NAMALWA (cell line): ENCODE results near the gene ZDHHC11B.
"Not testable (repeated sequence)": the region's sequence is repeated elsewhere in the genome, so short reads cannot be mapped to it uniquely, and the experiment has no call there.

Experiments
- DNase-seq: peaks from one replicate; pipeline ENCODE4 v3.0.0-alpha.2; 2015; ENCODE audit warnings: low spot score

The ZDHHC11B gene

DNA sequence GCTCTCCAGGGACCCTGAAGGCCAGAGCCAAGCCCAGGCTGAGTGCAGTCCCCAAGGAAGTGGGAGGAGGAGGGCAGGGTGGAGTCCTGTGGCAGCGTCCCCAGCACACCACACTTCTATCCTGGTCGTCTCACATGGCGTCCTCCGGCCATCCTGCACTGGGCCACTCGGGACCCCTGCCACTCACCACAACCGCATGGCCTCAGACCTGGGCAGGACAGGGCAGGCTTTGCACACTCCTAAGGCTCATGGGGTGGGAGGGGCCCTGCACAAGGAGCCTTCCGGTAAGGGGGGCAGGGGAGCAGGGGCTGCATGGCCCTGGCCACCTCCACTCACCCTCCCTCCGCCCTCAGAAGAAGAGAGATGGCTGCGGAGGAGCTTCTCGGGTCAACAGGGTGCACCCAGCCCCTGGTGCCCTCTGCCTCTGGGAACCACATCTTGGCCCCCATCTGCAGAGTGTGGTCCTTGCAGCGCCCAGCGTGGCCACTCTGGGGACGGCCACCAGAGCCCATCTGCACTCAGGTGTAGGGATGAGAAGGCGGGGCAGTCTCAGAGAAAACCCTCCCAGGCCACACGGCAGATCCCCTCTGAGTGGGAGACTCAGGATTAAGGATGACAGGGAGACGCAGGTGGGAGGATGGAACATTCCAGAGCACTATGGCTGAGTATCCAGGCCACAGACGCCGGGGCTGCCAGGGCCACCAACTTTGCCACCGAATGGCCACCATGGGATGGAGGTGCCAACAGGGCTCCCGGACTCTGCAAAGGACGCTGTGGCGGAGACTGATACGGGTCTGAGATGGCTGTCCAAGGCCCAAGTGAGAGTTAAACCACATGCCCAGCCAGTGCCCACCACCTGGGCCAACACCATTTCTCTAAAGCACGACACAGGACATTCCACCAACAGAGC is 99.0 kb downstream of the ZDHHC11B start:
- DNase-seq: no peak

DNA sequence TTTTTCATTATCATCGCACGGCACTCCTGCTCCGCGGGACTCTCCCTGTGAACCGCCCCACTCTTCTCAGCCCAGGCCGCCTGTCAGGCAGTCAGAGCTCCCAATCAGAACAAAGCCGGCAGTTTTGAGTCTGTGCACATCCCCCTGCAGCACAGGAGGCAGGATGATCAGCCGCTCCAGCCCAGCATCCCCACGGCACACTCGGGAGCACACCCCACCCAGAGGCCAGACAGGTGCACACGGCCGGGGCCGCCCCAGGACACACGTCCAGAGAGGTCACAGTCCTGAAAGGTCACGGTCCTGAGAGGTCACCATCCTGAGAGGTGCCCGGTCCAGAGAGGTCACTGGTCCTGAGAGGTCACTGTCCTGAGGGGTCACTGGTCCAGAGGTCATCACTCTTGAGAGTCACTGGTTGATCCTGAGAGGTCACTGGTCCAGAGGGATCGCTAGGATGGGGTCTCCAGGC is 99.7 kb downstream of the ZDHHC11B start:
- DNase-seq: no peak

DNA sequence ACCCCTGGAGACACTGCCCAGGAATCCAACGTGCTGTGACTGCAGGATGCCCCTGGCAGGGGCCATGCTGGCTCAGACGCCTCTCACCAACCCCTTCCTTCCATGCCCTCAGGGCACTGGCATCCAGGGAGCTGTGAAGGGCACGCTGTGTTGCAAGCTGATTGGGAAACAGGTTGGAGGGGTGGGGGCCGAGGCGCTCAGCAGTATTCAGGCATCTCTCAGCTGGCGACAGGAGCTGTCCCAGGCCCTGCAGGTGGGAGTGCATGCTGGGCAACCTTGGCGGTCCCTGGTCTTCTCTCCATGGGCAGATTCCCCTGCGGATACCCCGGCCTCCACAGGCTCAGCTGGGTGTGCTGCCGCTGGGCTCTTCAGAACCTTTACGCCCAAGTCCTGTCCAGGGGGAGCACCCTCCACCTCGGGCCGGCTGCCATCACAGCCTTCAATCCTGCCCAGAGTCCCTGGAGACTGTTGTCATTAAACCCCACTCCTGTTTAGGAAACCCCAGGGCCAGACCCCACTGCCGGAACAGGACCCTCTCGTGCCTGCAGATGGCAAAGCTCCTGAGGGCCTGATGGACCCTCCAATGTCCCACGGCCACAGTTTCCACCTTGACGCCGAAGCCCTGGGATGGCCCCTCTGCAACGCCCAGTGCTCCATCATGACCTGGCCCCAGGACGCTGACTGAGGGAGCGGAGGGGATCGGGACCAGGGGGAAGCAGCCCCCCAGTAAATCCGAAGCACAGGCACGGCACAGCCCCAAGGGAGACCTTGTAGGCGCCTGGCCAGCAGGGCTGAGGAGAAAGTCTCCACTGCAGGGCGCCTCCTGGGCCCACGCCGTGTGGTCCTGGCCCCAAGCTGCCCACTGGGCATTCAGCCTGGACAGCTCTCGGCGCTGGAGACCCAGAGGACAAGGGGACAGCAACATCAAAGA is 100.7 kb downstream of the ZDHHC11B start:
- no peak for DNase-seq

DNA sequence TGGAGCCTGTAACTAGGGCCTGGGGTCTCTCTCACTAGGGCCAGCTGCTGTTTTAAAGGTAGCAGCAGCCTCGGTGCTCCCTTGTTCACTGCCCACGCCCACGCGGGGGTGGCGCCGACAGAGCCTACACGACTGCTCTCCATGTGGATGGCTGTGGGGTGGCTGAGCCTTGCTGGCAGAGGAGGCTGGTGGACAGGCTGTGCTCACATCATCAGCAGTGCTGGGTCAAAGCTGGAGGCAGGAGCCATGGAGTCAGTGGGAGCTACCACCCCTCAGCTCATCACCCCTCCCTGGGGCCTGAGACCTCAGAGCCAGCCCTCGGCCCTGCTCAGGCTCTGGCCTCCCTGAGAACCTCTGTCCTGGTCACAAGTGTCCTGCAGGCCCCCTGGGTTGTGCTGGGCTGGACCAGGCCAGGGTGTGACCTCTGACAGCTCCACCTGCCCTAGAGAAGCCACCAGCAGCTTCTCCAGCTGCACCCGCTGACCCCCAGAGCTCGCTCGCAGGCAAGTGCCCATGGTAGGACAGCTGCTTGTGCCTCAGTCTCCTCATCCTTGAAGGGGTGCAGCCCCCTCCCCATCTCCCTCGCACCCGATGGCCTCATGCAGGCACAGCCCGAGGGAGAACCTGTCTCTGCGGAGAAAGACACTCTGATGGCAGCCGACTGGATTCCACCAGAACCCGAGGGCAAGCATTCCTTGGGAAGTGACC is 101.7 kb downstream of the ZDHHC11B start:
- not testable (repeated sequence) for DNase-seq

DNA sequence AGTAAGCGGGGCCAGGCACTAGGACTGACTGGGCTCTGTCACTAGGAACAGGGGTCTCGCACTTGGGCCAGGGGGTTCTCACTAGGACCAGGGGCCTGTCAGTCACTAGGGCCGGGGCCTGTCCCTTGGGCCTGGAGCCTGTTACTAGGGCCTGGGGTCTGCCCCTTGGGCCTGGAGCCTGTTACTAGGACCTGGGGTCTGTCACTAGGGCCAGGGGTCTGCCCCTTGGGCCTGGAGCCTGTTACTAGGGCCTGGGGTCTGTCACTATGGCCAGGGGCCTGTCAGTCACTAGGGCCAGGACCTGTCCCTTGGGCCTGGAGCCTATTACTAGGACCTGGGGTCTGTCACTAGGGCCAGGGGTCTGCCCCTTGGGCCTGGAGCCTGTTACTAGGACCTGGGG is 102.3 kb downstream of the ZDHHC11B start:
- not testable (repeated sequence) for DNase-seq

DNA sequence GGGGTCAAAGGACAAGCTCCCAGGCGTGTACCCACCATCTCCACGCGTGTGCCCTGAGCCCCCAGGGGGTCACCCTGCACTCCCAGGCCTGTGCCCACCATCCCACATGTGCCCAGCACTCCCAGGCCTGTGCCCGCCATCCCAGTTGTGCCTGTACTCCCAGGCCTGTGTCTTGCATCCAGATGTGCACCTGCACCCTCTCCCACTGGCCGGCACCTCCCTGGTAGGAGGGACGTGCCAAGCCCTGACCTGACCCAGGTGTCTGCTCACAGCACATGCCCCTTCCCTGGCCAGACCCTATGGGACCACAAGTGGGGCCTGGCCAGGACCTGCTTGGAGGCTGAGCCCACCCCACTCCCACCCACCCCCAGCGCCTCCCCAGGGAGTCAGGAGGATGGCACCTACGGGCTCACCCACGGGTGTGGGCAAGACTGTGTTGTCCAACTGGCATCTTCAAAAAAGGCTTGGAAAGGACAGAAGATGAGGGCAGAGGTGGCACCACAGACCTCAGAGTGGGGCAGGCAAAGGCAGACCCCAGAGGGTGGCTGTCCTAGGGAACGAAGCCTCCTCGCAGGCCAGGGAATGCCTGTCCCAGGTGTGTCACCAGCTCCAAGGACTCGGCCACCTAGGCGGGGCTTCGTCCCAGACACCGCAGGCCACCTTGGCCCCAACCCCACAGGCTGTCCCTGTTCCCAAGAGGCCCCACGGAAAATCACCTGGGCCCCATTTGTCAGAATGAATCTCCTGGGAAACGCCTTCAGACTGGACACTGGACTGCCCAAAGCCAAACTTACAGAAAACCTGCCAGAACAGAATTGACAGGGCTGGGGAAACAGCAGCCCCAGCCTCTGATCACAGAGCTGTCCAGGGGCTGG is 103.0 kb downstream of the ZDHHC11B start:
- not testable (repeated sequence) for DNase-seq

DNA sequence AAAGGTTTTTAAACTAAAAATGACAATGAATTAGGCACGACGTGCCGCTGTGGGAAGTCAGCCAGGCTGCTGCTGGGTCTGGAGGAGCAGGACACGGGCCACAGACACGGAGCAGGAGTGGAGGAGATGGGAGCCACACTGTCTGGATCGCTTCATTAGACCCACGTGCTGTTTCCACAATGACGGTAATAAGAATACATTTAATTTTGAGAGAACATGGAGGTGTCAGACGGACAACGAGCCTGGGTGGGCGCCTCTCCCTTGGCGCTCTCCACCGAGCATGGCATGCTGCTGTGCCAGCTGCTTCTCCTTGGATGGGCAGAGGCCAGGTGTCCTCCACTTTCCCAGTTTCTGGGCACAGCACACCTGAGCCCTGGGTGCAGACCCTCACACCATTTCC is 103.7 kb downstream of the ZDHHC11B start:
- DNase-seq: not testable (repeated sequence)

DNA sequence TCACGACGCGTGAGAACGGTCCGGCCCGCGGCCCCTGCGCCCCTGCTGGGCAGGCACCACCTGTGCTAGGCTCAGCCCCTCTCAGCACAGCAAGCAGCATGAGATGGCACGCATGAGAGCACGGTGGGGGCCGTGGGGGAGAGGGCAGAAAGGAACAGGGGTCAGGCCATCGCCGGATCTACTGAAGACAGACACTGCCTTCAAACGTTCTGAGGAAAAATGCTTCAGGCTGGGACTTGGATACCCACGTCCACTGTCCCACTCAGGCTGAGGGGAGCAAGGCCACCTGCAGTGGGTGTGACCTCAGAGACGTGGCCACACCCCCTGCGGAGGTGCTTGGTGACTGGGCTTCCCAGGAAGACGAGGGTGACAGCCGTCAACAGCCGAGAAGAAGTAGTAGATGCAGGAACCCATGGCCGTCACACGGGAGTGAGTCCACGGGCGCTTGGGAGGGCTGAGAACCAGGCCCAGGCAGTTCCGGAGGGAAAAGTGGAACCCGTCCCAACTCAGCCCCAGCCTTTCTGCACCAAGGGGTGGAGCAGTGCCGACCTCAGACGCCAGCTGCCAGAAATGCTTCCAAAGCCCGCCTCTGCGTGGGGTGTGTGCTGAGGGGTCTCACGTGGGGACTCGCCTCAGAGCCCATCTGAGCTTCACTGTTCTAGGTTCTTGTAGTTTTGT is 104.3 kb downstream of the ZDHHC11B start:
- DNase-seq: not testable (repeated sequence)

DNA sequence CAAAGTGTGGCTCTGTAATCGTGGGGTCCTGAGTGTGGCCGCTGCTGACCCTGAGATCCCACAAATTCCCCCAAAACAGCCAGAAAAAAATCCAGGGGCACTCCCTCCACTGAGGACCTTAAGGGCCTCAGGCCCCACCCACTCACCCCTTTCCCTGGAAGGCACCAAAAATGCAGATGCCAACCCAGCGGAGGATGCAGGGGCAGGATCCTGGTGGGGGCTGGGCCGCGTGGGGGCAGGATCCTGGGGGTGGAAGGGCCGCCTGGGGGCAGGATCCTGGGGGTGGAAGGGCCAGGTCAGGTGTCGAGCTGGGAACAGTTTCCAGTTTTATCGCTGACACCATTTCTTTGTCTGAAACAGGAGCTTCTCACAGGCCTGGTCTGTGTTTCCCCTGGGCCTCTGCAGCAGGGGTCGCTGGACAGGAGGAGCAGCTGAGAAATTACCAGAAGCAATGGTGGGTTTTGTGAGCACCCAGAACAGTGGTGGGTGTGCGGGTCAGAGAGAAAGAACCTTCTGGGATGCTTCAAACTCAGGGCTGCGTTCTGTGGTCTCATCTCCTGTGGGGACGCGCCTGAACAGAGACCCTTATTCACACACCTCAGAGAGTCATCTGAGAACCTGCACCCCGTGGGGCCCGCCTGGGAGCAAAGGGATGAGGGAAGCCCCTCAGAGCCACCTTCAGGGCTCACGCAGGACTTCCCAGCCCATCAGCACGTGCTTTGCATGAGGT is 105.2 kb downstream of the ZDHHC11B start:
- DNase-seq: not testable (repeated sequence)

DNA sequence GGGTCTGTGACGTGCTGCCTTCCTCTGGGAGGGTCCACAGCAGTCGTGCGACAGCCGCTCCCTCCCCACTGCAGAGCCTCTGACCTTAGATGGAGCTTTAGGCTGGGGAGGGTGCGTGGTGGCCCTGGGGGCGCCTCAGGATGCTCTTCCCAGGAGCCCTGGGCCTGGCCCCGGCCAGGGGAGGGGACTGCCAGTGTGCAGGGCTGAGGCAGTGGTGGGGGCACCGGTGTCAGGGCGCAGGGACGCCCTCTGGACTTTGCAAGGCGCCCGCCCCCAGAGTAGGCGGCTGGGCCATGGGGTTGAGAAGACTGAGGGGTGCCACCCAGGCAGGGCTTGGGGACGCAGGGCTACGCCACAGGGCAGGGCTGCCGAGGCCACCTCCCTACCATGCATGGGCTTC is 106.0 kb downstream of the ZDHHC11B start:
- not testable (repeated sequence) for DNase-seq

DNA sequence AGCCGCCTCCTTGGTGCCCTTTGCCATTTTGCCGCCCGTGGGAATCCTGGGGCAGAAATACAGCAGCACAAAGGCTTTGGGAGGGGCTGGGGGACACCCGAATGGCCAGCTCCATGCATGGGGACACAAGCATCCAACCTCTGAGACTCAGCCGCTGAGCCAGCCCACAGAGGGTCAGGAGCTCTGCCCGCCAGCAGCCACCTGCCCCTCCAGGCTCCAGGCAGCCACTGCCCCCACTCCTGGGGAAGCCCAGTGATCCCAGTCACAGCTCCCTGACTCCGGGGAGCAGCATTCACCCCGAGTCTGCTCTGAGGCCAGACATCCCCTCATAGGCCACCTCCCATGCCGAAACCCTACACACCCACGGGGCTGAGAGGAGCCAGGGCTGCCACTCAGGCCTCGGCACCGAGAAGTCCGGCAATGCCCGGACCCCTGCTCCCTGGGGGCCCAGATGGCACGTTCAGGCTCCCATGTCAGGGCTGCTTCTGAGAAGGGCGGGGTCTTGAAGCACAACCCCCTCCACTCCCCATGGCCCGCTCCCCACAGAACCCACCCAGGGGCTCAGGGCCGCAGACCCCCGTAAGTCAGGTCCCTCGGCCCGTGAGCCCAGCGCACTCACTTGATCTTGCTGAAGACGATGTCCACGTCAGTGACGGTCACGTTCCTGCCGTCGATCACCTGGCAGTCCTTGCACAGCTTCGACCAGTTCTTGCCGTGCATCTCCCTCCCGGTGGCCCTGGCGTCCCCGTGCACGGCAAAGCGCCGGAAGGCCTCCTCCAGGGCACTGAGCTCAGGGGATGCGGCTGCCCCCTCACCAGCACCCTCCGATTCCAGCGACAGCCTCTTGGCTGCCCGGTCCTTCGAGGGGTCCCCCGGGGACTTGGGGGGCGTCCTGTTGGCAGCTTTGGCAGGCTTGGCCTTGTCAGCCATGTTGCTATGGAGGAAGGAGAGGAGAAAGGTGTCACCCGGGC is 107.1 kb downstream of the ZDHHC11B start:
- DNase-seq: no peak

DNA sequence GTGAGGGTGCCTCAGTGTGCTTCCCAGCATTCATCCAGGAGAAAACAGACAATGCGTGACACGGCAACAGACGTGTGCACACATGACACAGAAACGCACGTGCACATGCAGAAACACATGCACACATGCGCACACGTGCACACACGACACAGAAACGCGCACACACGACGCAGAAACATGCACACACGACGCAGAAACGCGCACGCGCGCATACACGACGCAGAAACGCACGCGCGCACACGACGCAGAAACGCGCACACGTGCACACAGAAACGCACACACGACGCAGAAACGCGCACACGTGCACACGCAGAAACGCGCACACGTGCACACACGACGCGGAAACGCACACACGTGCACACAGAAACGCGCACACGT is 107.8 kb downstream of the ZDHHC11B start:
- no peak for DNase-seq

DNA sequence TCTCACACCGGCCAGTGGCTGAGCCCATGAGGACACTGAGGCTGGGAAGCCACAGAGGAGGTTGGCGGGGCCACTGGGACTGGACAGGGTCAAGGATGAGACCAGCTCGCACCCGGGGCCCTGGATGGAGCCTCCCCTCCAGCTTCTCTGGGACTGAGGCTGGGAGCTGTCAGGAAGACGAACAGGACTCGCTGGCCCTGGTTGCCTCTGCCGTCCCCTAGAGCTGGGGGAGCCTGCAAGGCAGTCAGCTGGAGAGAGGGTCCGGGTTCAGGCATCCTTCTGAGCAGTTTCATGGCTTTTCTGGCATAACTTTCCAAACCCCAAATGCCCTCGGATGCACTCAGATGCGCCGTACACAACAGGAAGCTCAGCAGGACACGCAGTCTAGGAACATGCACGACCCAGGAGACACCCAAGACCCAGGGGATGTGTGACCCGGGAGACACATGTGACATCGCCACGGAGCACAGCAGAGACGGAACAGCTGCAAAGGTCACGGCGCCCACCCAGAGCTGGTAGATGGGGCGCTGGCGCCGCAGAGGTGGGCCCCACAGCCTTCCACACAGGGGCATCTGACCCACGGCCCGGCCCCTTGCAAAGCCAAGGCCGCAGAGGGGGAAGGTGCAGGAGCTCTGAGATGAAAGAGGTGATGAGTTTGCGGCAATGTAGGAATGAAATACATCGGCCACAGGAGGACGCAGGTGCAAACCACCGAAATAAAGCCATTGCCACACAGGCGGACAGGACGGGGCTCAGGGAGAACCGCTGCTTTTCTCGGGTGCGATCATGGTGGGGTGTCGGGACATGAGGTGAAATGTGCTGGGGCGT is 108.4 kb downstream of the ZDHHC11B start:
- DNase-seq: no peak

DNA sequence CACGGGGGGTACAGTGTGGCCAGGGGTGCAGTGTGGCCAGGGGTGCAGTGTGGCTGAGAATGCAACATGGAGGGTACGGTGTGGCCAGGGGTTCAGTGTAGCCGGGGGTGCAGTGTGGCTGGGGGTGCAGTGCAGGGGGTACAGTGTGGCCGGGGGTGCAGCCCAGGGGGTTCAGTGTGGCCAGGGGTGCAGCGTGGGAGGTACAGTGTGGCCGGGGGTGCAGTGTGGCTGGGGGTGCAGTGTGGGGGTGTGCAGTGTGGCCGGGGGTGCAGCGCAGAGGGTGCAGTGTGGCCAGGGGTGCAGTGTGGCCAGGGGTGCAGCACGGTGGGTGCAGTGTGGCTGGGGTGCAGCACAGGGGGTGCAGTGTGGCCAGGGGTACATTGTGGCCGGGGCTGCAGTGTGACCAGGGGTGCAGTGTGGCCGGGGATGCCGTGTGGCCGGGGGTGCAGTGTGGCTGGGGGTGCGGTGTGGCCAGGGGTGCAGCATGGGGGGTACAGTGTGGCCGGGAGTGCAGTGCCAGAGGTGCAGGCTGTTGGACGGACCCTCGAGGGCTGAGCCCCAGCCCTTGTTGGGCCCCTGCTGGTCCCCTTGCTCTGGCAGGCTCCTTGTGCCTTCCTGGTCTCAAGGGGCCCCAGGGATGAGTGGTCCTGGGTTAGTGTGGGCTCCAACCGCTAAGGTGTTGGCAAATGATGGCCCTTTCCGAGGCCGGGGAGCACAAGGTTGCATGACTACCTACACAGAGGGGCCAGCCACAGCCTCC is 109.2 kb downstream of the ZDHHC11B start:
- DNase-seq: no peak

DNA sequence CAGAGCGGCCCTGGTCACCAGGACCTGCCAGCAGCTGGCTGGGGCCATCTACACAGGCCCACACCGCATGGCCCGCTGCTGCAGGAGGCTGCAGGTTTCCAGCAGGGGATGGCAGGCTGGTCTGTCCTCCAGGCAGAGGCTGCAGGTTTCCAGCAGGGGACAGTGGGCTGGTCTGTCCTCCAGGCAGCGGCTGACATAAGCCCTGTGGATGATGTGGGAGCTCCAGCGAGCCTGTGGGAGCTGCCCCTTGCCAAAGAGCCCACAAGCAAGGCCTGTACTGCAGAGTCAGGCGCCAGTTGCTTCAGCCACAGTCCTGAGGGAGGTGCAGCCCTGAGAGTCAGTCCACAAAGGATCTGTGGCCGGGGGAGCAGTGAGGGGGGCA is 109.9 kb downstream of the ZDHHC11B start:
- DNase-seq: no peak

DNA sequence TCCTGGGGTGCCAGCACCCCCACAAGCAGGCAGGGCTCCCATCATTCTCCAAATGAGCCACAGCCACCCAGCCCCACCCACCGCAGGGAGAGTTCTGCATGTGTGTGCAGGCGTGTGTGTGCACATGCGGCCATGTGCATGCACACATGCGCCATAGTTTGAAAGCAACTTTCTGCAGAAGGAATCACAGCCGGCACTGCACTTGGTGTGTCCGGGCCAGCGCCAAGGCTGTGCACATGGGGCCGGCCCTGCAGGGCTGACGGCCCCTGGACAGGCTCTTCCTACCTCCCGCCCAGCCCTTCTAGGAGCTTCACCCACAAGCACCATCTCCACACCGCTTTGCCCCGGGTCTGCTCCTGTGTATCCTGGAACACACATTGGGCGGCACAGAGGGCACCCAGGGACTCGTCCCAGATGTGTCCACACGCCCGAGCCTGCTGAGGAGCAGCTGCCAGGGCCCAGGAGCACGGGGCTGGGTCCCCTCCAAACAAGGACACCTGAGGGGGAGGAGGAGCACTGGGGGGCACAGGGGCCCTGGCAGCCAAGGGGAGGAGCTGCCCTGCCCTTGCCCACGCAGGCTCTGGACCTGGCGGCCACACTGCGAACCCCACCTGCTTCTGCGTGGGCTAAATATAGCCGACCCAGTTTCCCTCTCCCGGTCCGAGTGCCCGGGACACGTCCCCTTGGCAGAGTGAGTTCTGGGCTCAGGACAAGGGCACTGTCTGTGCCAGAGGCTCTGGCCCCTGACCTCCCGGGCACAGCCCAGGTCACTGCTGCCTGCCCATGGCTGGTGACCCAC is 110.5 kb downstream of the ZDHHC11B start:
- DNase-seq: no peak
